Middle frontal gyrus (tissue), 1 donor: ENCODE results near the gene OR2T8.

Experiments used
- DNase-seq: peaks from one replicate; pipeline ENCODE4 v3.0.0-alpha.2; 2015; ENCODE audit warnings: low spot score; ENCODE audit errors: extremely low spot score

OR2T8 gene

DNA sequence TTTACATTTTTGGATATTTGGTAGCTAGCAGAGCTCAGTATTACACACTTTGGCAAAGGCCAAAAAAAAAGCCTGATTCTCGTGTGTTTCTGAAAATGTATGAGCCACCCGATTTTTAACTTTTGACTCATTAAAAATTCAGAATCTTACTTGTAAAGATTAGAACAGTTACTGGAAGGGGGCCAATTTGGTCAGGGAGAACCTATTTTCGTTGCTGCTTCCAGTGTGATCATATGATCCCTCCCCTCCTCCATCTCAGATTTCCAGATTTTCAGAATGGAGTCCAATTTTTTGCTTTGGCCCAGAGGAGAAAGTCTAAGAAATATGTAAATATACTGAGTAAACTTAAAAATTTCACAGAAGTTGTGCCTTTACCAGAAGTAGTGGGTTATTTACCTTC, 41.7 kb downstream of the OR2T8 start:
- no peak for DNase-seq

DNA sequence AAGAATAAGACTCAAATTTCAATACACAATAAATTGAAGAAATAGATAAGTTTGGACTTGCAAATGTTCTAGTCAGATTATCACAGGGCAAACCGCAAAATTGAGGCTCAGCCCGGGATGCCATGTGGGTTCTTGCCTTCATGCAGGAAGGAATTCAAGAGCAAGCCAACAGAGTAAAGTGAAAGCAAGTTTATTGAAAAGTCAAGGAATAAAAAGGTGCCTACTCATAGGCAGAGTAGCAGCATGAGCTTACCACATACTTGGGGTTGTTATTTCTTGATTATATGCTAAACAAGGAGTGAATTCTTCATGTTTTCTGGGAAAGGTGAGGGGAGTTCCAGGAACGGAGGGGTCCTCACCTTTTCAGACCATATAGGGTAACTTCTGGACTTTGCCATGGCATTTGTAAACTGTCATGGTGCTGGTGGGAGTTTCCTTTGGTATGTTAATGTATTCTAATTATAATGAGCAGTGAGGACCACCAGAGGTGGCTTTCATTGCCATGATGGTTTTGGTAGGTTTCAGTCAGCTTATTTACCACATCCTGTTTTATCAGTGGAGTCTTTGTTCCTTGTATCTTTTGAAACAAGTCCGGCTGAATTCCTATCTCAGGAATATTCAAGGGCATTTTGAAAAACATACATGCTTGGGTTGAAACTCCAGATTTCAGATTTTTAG, 43.0 kb downstream of the OR2T8 start:
- no peak for DNase-seq

GRCh38 chr1:247964933-247965332, 44.9 kb downstream of the OR2T8 start, which contains the start of gene OR2AK2:
Gene OR2AK2 (plus strand): TSS chr1:247965233. CDS start chr1:247965377, 144 bp downstream.
- DNase-seq, result no peak

DNA sequence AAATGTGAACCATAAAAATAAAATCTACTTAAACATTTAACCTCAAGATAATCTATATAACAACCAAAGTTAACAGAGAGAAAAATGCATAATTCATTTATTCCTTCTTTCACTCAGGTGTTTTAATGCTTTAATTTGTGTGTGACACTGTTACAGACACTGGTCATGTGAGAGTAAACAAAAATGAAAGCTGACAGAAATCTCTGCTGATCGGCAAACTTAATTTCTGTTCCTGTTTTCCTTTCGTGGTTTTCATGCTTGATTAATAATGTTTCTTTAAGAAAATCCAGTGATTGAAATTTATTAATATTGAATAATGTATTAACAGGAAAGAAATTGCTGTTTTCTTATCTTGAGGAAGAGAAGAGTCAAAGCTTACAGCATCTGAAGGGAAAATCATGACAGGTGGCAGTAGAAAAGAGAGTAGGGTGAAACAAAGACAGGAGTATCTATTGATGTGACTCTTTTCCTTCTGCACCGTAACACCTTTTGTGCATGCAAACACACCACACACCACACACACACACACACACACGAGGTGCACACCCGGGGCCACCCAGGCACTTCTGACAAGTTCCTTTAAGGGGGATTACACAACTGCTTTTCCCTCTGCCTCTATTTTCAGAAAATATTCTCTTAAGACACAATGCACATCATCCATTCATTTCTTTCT, 46.6 kb downstream of the OR2T8 start:
- DNase-seq, result no peak
